ENCODE results near the gene ABHD12. TPM values are rescaled to one million over a fixed set of nuclear protein-coding genes. Genes with fewer than 3 reads are reported as not detected.

The ABHD12 gene
- polyA plus RNA-seq, 1 donor (not counting 4 experiments of a cell fraction or from before 2014, with no cell fraction given): 11.2 TPM

DNA sequence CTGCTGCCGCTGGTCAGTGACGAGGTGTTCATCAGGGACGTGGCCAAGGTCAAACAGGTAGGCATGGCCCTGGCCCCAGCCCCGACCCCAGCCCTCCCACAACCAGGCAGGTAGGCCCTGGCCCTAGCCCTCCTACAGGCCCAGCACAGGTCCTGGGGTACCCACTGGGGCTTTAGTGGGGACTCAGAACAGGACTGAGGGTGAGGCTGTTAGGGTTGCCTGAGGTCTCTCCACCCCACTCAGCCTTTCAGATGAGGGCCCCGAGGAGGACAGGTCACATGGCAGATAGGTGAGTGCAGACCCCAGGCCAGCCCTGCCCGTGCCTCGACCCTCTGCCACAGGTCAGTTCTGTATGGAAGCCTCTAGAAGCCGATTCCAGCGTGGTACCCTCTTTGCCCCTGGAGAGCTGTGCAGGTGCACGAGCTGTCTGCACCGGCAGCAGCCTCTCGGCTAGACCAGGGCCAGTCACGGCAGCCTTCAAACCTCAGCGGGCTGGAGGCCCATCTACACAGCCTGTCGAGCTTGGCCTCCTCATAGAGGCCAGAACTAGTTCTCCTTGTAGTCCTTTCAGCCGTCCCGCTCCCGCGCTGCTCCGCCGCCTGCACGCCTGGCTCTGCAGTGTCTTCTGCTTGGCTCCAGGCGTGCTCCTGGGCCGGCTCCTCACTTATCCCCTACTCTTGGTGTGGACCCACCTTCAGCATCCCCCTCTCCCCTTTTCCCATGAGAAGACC lies 107.2 kb downstream of the ABHD12 start:
- dilution Hi-C loops (cut with MboI; ENCODE audit: extremely low pct_ligation_motif_present, low sequenced_read_pairs): no loop called here
- no peak overlapping the region for H2AFZ ChIP-seq (ENCODE audit: control insufficient read depth, low read length)
- DNase-seq (ENCODE audit: low read depth, low spot score) (no peak), FAIRE-seq (no peak)
- no peak overlapping the region for H3K27ac ChIP-seq (ENCODE audit: control insufficient read depth, insufficient read depth, low read length)
- peaks cover 2% of the 10 kb centered on the region for H3K79me2 ChIP-seq (ENCODE audit: control insufficient read depth, insufficient read depth, low read length)
- no peak overlapping the region for H3K4me3 ChIP-seq (ENCODE audit: control insufficient read depth in 2 of 3, extremely low read depth in 1 of 3, insufficient read depth in 2 of 3, low read depth in 1 of 3, low read length in 3 of 3)
- peaks cover 6% of the 10 kb centered on the region for H4K20me1 ChIP-seq (ENCODE audit: control insufficient read depth, extremely low read depth, insufficient read depth, low read length)
- H3K36me3 ChIP-seq (ENCODE audit: control insufficient read depth in 2 of 2, extremely low read depth in 1 of 2, insufficient read depth in 2 of 2, low read length in 2 of 2): peaks cover 75 to 83% of the 10 kb centered on the region in 2 experiments
- no peak overlapping the region for H3K4me2 ChIP-seq (ENCODE audit: control insufficient read depth, extremely low read depth, insufficient read depth, low read depth, low read length)
- TF ChIP-seq, protein P1, sequence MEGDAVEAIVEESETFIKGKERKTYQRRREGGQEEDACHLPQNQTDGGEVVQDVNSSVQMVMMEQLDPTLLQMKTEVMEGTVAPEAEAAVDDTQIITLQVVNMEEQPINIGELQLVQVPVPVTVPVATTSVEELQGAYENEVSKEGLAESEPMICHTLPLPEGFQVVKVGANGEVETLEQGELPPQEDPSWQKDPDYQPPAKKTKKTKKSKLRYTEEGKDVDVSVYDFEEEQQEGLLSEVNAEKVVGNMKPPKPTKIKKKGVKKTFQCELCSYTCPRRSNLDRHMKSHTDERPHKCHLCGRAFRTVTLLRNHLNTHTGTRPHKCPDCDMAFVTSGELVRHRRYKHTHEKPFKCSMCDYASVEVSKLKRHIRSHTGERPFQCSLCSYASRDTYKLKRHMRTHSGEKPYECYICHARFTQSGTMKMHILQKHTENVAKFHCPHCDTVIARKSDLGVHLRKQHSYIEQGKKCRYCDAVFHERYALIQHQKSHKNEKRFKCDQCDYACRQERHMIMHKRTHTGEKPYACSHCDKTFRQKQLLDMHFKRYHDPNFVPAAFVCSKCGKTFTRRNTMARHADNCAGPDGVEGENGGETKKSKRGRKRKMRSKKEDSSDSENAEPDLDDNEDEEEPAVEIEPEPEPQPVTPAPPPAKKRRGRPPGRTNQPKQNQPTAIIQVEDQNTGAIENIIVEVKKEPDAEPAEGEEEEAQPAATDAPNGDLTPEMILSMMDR (optimal IDR thresholded peaks at IDR 0.05 in 1 of 3, IDR thresholded peaks at IDR 0.05 in 1 of 3, conservative IDR thresholded peaks at IDR 0.05 in 1 of 3; ENCODE audit: extremely low read depth in 1 of 3, insufficient read depth in 2 of 3, low read length in 3 of 3): no peak
- TF ChIP-seq EZH2 (IDR thresholded peaks at IDR 0.05; ENCODE audit: low read length): no peak
- H3K9ac ChIP-seq (ENCODE audit: control insufficient read depth, extremely low read depth, insufficient read depth, low read length): no peak overlapping the region
- no peaks in the 10 kb centered on the region for H3K4me1 ChIP-seq (ENCODE audit: control insufficient read depth, extremely low read depth, insufficient read depth, low read length)
- no peaks in the 10 kb centered on the region for H3K9me1 ChIP-seq (ENCODE audit: control insufficient read depth, extremely low read depth, insufficient read depth, low read length)
- H3K9me3 ChIP-seq (ENCODE audit: control insufficient read depth, low read depth, low read length): no peaks in the 10 kb centered on the region
- no peaks in the 10 kb centered on the region for H3K27me3 ChIP-seq (ENCODE audit: control insufficient read depth, extremely low read depth, insufficient read depth, low read length)

GRCh38 chr20:25282796-25283195 lies 107.8 kb downstream of the ABHD12 start:
- Histone ChIP-seq H3K79me2 (ENCODE audit: control insufficient read depth, insufficient read depth, low read length) (peaks cover 2% of the 10 kb centered on the region), H3K27ac (ENCODE audit: control insufficient read depth, insufficient read depth, low read length) (no peak overlapping the region), H3K27me3 (ENCODE audit: control insufficient read depth, extremely low read depth, insufficient read depth, low read length) (no peaks in the 10 kb centered on the region), H4K20me1 (ENCODE audit: control insufficient read depth, extremely low read depth, insufficient read depth, low read length) (peaks cover 6% of the 10 kb centered on the region), H3K9ac (ENCODE audit: control insufficient read depth, extremely low read depth, insufficient read depth, low read length) (no peak overlapping the region), H3K9me3 (ENCODE audit: control insufficient read depth, low read depth, low read length) (no peaks in the 10 kb centered on the region), H2AFZ (ENCODE audit: control insufficient read depth, low read length) (no peak overlapping the region), H3K4me1 (ENCODE audit: control insufficient read depth, extremely low read depth, insufficient read depth, low read length) (no peaks in the 10 kb centered on the region), H3K4me2 (ENCODE audit: control insufficient read depth, extremely low read depth, insufficient read depth, low read depth, low read length) (no peak overlapping the region), H3K36me3 (ENCODE audit: control insufficient read depth in 2 of 2, extremely low read depth in 1 of 2, insufficient read depth in 2 of 2, low read length in 2 of 2) (peaks cover 75 to 79% of the 10 kb centered on the region in 2 experiments), H3K9me1 (ENCODE audit: control insufficient read depth, extremely low read depth, insufficient read depth, low read length) (no peaks in the 10 kb centered on the region), H3K4me3 (ENCODE audit: control insufficient read depth in 2 of 3, extremely low read depth in 1 of 3, insufficient read depth in 2 of 3, low read depth in 1 of 3, low read length in 3 of 3) (no peak overlapping the region)
- dilution Hi-C loops (cut with MboI; ENCODE audit: extremely low pct_ligation_motif_present, low sequenced_read_pairs): no loop called here
- FAIRE-seq: no peak
- no peak for DNase-seq (ENCODE audit: low read depth, low spot score)
- no peak for TF ChIP-seq EZH2 (IDR thresholded peaks at IDR 0.05; ENCODE audit: low read length)
- TF ChIP-seq, protein P1 (optimal IDR thresholded peaks at IDR 0.05 in 1 of 3, IDR thresholded peaks at IDR 0.05 in 1 of 3, conservative IDR thresholded peaks at IDR 0.05 in 1 of 3; ENCODE audit: extremely low read depth in 1 of 3, insufficient read depth in 2 of 3, low read length in 3 of 3): no peak

All from keratinocyte (primary cell).